ENCODE measurements around the gene SUCO.

Gene SUCO

DNA sequence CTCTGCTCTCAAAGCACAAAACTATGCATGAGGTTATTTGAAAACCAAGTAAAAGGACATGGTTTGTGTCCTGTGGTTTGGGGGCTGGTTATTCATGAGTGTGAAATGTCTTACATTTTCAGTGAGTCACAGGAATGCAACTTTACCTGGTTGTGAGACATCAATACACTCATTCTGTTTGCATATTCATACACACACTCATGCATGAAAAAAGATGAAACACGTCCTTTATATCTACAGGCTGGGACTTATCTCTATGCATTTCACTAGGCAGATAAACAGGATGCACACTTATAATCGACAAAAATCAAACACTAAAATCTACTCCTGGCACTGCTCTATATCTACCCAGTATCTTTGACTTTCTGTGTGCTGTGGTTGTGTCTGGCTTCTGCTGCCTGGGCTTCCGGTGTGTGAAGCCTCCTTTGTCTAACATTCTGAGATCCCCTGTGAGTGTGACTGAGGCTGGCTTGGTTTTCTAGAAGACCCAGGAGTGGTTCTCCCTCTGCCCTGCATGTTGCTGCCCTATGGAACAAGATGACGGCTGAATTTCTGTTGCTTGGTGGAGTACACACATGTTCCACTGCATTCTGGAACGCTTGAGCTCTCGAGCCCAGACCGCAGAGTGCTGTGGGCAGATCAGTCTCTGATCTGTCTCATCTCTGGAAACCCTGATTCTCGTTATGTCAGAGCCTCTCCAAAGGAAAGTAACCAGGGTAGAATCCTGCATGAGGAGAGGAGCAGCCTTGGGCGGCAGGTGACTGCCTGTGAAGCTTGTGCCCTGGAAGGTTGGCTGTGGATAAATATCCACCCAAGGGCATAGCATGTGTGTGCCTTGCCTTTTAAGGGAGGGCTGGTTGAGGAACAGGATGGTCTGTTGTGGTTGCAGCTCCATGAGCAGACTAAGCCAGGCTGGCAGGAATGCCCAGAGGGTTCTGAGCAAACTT is 106.2 kb downstream of the SUCO start:
- Histone ChIP-seq H3K27ac (ENCODE audit: low read length) (no peak overlapping the region), H3K9ac (ENCODE audit: low read length) (peak overlapping the region; percentile 25; the same call in 1 of the 2 replicates), H3K9me3 (ENCODE audit: insufficient read depth, low read length) (no peaks in the 10 kb centered on the region), H3K27me3 (ENCODE audit: low read depth, low read length) (peaks cover 66% of the 10 kb centered on the region), H3K4me2 (ENCODE audit: low read length) (peak overlapping the region; percentile 84), H3K36me3 (replicated peaks; ENCODE audit: low read depth, low read length) (no peaks in the 10 kb centered on the region), H3K79me2 (ENCODE audit: low read length) (no peaks in the 10 kb centered on the region), H3K4me3 (ENCODE audit: low read length) (peak overlapping the region; percentile 70), H4K20me1 (ENCODE audit: insufficient read depth, low read length) (peaks cover 6% of the 10 kb centered on the region), H3K4me1 (ENCODE audit: low read length) (peaks cover 41% of the 10 kb centered on the region), H2AFZ (ENCODE audit: low read depth, low read length) (peak overlapping the region; percentile 77)
- no peak for TF ChIP-seq CTCF (IDR thresholded peaks at IDR 0.05; ENCODE audit: low read depth, low read length)
- no peak for TF ChIP-seq EZH2phosphoT487 (IDR thresholded peaks at IDR 0.05; ENCODE audit: low read depth)

DNA sequence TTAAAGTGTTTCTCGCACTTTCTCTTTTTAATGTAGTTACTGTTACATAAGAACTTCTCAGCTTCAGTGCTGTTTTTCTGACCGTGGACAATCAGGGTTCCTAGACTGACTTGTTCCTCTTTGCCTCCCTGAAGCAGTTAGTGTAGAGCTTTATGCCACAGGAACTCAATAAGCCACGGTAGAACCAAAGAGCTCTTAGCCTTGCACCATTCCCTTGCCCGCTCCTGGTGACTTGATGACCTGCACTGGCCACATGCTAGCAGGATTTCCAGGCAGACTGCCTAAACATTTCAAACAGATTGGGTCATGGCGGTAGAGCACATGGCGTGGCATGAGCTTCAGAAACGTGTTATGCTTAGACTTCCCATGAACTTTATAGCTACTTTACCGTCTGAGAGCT is 107.2 kb downstream of the SUCO start:
- Histone ChIP-seq H3K36me3 (replicated peaks; ENCODE audit: low read depth, low read length) (no peaks in the 10 kb centered on the region), H3K9me3 (ENCODE audit: insufficient read depth, low read length) (no peaks in the 10 kb centered on the region), H3K4me3 (ENCODE audit: low read length) (peak overlapping the region; percentile 70; the same call in 1 of the 2 replicates), H3K27me3 (ENCODE audit: low read depth, low read length) (peaks cover 75% of the 10 kb centered on the region), H3K4me1 (ENCODE audit: low read length) (peaks cover 44% of the 10 kb centered on the region), H3K27ac (ENCODE audit: low read length) (no peak overlapping the region), H3K9ac (ENCODE audit: low read length) (no peak overlapping the region), H3K79me2 (ENCODE audit: low read length) (no peaks in the 10 kb centered on the region), H2AFZ (ENCODE audit: low read depth, low read length) (no peak overlapping the region), H4K20me1 (ENCODE audit: insufficient read depth, low read length) (peaks cover 8% of the 10 kb centered on the region), H3K4me2 (ENCODE audit: low read length) (peak overlapping the region; percentile 84)
- TF ChIP-seq EZH2phosphoT487 (IDR thresholded peaks at IDR 0.05; ENCODE audit: low read depth) (no peak), CTCF (IDR thresholded peaks at IDR 0.05; ENCODE audit: low read depth, low read length) (no peak)

DNA sequence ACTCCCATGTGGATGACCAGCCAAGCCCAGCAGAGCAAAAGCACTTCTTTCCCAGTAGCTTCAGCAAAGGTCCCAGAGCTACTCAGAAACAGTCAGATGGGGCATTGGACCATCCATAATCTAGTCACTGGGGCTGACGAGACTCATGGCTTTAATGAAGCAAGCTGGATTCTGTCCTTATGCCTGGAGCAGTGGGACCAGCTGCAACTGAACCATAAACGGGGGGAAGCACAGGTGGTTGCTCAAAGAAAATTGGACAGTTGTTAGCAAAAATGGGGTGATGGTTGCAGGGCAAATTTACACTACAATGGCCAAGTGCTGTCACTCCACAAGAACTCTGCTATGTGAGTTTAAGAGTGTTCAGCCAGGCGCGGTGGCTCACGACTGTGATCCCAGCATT is 108.5 kb downstream of the SUCO start:
- Histone ChIP-seq H3K79me2 (ENCODE audit: low read length) (no peaks in the 10 kb centered on the region), H3K4me2 (ENCODE audit: low read length) (no peak overlapping the region), H3K36me3 (replicated peaks; ENCODE audit: low read depth, low read length) (no peaks in the 10 kb centered on the region), H3K27ac (ENCODE audit: low read length) (no peak overlapping the region), H2AFZ (ENCODE audit: low read depth, low read length) (no peak overlapping the region), H3K27me3 (ENCODE audit: low read depth, low read length) (peaks cover 86% of the 10 kb centered on the region), H3K9me3 (ENCODE audit: insufficient read depth, low read length) (no peaks in the 10 kb centered on the region), H4K20me1 (ENCODE audit: insufficient read depth, low read length) (peaks cover 8% of the 10 kb centered on the region), H3K9ac (ENCODE audit: low read length) (no peak overlapping the region), H3K4me1 (ENCODE audit: low read length) (peaks cover 50% of the 10 kb centered on the region), H3K4me3 (ENCODE audit: low read length) (no peak overlapping the region)
- no peak for TF ChIP-seq EZH2phosphoT487 (IDR thresholded peaks at IDR 0.05; ENCODE audit: low read depth)
- TF ChIP-seq CTCF (IDR thresholded peaks at IDR 0.05; ENCODE audit: low read depth, low read length): no peak

- no peaks in the 10 kb centered on the region for H3K36me3 ChIP-seq (replicated peaks; ENCODE audit: low read depth, low read length)
- no peak overlapping the region for H3K9ac ChIP-seq (ENCODE audit: low read length)
- H3K4me3 ChIP-seq (ENCODE audit: low read length): peak overlapping the region; percentile 27
- H3K4me1 ChIP-seq (ENCODE audit: low read length): peaks cover 50% of the 10 kb centered on the region
- no peak overlapping the region for H2AFZ ChIP-seq (ENCODE audit: low read depth, low read length)
- H4K20me1 ChIP-seq (ENCODE audit: insufficient read depth, low read length): peaks cover 8% of the 10 kb centered on the region
- no peak overlapping the region for H3K27ac ChIP-seq (ENCODE audit: low read length)
- no peak for TF ChIP-seq CTCF (IDR thresholded peaks at IDR 0.05; ENCODE audit: low read depth, low read length)
- TF ChIP-seq EZH2phosphoT487 (IDR thresholded peaks at IDR 0.05; ENCODE audit: low read depth): no peak
- H3K27me3 ChIP-seq (ENCODE audit: low read depth, low read length): peaks cover 83% of the 10 kb centered on the region
- H3K4me2 ChIP-seq (ENCODE audit: low read length): peak overlapping the region; percentile 53
- H3K9me3 ChIP-seq (ENCODE audit: insufficient read depth, low read length): no peaks in the 10 kb centered on the region
- no peaks in the 10 kb centered on the region for H3K79me2 ChIP-seq (ENCODE audit: low read length)
These were observed 110.0 kb downstream of the SUCO start for GRCh38 chr1:172642970-172643369.
